HG03196 (cell line): ENCODE results near the gene PTGER3.

ENCODE experiments used
- ATAC-seq: cut with Tn5 transposase; IDR thresholded peaks from one replicate; pipeline ENCODE4 v1.9.1; 2021; ENCODE audit not compliant: unreplicated experiment

The PTGER3 gene

DNA sequence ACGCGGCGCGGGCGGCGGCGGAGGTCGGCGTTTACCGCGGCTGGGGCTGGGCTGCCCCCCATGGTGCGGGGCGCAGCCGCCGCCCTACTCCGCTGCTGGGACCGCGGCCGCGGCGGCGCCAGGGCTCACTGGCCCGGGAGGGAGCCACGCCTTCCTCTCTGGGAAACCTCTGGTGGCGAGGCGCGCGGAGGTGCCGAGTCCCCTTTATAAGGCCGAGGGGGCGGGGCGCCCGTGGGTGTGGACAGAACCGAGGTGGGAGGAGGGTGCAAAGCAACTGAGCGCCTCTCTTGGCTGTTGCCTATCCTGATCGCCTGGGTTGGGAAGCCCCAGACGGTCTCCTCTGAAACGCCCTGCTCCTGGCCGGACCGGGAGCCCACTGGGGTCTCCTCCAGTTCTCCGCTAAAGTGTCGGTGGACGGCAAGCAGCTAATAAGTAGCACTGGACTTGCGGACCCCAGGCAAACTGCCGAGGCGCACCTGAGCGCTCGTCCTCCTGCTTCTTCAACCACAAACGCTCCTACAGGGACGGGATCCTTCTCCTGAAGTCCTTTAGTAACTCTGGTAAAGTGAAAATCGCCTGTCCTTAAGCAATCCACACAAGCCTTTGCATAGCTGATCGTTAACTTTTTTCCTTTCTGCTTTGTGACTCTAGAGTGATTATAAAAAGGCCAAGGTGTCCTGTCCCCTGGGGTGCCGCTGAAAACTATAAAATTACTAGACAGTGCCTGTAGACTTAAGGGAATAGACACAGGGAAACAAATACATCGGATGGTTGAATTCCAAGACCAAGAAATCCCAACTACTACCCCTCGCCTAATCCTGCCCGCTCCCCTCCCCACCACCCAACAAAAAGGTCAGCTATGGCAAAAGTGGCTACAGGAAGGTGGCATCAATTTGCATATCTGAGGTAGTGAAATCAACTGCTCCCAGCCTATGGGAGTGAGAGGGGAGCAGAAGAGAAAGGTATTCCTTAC lies at the start of gene PTGER3:
Gene PTGER3, minus strand, starts transcription at position 182 of the 973 bp plus-strand sequence. CDS start 239 bp downstream, outside the sequence.
- no peak for ATAC-seq

DNA sequence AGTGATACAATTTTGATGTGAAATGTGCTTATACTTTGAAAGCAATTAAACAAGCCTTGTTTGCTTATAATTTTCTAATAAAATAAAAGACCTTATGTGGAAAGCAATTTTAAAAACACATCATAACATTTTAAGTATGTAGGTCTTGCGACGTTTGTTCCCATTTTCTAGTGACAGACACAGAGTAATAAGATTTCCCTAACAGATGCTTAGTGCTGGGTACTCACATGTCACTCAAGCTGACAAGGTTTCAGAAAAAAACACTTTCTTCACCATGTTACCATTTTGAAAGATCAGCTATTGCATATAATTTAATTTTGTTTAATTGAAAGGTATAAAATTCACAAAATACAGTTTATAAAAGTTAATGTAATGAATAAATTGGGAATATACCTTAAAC lies 47.3 kb upstream of the PTGER3 start:
- ATAC-seq: no peak

DNA sequence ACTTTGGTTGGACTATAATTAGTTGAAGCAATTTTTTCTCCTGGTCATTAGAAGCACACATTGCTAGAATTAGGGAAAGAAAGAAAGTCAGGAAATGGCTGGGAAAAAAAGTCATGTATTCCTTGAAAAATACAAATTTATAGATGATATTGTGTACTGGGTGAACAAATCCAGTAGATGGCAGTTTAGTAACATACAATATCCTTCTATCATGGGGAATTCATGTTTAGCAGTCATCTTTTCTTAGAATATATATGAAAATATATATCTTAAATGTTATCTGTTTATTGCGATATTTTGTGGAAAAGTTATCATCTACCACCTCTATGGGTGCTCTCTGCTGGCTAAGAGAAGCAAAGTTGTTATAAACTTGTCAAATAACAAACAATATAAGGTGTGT lies 46.3 kb upstream of the PTGER3 start:
- ATAC-seq: no peak

DNA sequence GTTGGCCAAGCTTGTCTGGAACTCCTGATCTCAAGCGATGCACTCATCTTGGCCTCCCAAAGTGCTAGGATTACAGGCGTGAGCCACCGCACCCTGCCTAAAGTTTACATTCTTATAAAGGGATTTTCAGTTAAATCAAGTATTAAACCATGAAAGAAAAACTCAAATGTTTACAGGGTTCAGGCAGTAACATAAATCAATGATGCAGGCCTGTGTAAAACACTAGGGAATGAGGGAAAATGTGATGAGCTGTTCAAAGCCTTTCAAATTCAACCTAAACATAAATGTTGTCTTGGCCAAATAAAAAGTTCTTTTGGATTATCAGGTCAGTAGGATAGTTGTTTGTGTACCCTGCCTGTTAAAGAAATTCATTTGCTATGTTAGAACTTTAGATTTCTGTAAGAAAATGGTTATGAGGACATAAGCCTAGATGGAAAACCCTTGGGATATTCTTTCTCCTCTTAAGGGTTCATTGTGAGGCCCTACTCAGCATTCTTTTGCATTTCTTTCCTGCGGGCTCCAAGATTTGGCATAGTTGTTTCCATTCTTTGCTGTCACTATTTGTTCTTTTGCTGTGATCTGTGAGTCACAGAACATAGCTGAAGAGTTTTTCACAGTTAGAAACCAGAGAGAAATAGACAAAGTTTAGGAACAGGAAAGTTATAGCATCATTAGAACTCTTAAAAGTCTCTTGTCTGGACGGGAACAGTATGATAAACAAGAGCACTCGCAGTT lies 42.1 kb upstream of the PTGER3 start:
- no peak for ATAC-seq

DNA sequence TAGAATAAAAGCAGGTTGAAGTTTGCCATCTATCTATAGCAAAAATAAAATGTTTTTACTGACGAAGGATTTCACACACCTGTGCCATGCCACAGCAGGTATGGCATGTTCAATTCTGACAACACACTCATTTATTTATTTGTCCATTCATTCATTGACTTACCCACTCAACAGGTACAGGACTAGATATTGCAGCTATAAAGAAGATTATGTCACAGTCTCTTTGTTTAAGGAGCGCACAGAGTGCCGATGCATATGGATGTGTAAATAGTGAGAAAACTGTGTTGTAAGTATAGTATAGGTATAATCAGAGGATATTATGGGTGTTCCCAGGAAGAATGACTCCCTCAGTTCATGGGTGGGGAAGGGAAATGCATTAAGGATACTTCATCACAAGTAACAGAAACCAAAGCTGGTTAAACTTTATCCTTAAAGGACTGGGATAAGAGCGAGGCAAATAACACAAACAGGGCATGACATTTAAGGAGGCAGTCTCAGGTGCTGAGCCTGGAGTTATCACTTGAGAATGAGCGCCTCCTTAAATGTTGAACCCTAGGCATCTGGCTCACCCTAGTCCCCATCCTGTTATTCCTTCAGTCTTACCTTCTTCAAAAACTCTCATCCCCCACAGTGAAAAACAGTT lies 41.1 kb upstream of the PTGER3 start:
- ATAC-seq: no peak

DNA sequence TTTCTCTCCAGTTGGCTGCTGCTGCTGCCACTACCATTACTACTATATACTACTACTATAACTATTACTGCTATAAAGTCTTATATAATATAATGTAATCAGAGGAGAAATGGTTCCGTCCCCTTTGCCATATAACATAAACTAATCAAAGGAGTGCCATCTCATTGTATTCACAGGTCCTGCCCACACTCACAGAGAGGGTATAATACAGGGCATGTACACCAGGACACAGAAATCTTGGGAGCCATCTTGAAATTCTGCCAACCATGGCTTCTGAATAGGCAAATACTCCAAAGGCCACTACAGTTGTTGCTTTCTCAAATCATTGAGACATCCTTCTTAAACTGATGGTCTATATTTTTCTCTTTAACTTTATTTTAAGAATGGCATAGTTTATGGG lies 40.1 kb upstream of the PTGER3 start:
- no peak for ATAC-seq

DNA sequence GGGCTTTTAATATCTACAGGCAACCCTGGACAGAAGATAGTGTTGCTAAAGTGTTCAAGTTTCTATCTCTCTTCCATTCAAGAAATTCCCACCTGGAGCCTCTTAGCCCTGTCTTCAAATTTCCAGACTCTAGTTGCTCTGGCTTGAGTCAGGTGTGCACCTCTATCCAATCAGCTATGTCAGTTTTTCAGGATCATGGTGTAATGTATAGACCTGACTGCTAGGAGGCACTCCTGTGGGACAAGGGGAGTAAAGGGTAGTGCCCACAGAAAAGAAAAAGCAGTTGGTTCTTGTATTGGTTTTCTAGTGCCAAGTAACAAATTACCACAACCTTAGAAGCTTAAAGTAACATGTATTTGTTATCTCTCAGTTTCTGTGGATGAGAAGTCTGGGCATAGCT lies 39.4 kb upstream of the PTGER3 start:
- ATAC-seq: no peak

DNA sequence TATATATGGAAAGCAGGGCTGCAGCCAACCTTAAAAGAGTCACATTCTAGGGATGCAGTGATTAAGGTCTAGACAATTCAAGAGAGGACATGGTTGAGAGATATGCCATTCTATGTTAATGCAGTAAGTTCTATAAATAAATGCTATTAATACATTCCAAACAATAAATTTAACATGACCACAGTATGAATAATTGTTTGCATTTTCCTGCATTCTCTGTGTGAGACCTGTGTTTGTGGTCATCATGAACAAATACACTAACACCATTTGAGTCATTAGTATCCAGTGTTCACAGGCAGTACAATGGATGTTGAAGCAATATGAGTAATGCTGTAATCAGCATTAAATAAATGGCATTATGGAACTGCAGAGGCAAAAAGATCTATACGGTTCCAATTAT lies 38.7 kb upstream of the PTGER3 start:
- no peak for ATAC-seq

DNA sequence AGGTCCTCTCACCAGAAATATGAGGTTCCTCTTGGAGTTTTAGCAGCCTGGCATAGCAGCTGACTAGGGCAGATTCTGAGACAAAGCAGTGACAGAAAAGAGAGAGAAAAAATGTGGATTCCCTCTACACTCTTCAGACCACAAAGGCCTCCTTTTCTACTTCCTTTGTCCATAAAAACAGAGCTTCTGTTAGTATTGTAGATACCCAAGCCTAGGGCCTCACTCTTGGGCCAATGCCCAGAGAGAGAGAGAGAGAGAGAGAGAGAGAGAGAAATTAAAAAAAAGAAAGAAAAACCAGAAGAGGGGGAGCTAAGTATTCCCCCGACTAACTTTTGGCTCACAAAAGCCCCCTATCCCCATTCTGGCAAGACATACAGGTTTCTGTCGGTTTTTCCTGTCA lies 35.7 kb upstream of the PTGER3 start:
- no peak for ATAC-seq

DNA sequence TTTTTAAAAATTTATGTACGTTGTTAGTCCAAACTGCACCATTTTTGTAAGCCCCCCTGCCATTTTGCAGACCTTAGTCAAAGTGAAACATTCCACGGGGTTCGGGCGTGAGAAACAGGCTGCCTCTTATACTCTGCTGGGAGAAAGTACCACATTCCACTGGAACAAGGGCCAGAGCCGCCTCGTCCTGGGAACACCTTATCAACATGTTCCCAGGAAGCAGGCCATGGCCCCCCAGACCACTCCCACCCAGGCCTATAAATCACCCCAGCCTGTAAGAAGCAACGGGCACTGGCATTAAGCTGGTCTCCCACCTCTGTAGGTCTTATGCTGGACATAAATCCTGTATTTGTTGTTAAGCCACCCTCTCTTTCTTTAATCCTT lies 34.1 kb upstream of the PTGER3 start:
- ATAC-seq: no peak

DNA sequence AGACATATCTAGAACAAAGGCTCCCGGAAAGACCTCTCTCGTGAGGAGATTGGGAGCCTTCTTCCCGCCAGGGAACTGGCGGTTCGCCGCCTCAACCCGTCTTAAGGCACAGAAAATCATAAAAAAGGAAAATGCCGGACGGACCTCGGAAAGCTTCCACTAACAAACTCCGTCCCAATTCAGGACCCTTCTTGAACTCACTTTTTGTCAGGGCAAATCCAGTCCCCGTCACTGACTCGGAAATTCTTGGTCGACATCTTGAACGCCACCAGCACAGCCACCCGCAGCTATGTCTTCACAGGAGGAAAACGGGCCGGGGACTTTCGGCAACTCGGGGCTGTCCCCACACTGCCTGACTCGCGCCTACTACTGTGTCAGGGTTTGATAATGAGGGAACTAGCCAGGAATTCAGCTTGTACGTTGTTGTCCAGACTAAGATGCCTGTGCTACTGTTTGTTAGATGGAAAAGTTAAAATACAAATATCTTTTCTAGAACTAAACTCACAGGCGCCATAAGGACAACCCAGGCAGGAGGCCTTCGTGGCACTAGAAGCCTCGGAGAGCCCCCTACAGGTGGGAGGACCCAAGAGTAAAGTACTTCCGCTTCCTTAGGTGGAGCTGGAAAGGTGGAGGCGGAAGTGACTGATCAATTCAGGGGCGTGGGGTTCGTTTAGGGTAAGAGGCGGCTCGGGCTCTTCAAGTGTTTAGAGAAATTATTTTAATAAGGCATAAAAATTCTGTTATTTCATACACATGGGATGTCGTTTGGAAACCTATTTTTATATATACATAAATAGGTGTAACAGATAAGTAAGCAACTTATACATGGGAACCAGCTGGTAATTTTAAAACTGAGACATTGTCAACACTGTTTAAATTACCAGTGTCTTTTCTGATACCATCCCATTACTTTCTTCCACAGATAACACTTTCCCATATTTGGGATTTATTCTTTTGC lies 33.4 kb upstream of the PTGER3 start, which contains the start of gene ZRANB2:
Gene ZRANB2, minus strand, starts transcription at position 297 of the 958 bp plus-strand sequence. Its CDS starts 40 bp downstream, at position 257.
- peak; percentile 100 for ATAC-seq

DNA sequence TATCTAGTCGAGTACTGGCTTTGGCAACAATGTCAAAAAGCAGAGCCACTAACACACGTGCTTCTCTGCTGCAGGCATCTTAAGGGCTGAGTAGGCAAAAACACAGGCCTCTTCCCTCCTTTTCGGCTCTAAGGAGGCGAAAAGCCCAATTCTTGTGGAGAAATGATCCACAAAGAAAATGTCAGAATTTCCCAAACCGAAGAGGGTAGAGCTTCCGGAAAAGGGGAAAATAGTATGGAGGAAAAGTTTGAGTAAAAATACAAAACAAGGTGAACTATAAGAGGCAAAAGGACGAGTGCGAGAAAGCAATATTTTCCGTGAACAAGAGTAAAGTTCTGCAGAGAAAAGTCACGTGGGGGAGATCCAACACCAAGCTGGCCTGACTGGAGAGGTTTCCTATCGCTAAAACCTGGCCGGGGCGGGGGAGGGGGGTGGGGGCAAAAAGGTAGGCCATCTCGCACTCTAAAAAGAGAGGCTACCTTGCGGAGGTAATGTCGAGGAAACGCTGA lies 32.7 kb upstream of the PTGER3 start:
- ATAC-seq: peak; percentile 7

DNA sequence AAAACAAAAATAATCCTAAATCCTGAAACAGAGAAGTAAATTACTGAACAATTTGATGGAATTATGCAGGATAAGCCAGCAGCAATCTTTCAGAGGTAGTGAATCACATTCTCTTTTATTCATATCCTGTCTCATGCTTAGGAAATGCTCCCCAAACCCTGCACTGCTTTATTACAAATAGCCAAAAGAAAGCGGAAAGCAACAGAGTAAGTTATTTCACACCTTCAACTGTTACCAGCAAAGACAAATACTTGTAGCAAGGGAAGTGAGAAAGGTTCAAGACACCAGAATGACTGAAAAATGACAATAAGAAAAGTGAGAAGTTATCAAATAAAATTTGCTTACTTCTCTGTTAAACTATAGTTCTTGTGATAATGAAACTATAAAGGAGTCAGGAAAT lies 27.1 kb upstream of the PTGER3 start:
- ATAC-seq: no peak

DNA sequence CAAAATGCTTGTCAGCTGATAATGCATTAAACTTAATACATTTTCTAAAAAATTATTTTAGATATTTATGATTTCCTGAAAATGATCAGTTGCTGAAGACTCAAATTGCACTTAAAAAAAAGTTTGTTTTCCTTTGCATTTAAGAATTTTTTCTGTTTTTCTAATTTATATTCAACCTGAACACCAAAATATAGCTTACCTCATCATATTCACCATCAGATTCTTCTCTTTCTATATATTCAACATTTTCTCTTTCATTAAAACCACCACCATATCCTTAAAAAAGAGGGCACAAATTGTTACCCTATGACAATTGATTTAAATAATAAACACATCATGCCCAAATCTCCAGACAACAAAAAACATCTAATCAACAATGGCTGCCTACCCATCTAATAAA lies 24.7 kb upstream of the PTGER3 start:
- no peak for ATAC-seq

DNA sequence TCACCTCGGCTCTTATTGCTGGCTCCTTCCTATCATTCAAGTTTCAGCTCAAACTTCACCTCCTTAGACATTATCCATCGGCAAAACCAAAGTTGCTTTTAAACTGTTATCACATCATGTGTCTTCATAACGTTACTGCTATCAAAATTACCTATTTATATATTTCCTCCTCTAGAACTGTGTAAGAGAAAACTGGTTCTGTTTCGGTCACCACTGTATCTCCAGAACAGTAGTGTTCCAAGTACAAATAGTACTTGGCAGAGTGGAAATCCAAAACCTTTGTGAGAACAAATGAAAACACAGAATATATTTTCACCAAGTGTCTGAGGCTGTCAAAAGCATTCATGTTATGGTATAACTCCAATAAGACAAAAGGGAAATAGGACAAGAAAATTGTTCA lies 24.1 kb upstream of the PTGER3 start:
- ATAC-seq: no peak

DNA sequence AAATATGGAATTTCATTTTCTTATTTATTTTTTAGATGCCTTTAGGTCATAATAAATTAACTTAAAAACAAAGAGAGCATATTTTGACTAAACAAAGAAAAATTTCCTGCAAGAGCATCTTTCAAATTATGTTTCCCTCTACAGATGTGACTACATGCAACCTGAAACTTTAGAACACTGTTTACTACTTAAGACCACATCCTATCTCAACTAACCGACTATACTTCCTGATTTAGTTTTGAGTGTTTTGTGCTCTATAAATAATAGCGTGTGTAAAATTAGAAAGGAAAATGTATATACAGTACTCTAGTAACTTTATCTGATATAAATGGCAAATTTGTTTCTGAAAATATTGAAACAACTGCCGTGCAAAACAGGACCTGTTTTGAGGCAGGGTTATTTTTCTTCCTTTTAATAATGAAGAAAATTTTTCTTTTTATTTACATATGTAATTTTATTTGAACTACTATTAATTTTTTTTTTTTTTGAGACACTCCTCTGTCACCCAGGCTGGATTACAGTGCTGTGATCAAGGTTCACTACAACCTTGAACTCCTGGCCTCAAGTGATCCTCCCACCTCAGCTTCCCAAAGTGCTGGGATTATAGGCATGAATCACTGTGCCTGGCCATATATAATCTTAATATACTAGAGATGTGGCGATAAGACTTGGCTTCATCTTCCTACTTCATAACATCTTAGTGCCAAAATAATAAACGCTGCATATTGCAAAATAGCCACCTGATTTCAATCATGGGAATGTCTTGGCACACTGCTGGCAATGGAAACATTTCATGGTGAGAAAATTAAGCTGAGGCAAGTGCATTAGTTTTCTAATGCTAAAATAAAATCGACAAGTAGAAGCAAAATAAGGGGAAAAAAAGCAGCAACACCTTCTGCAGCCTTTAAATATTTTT lies 21.0 kb upstream of the PTGER3 start:
- ATAC-seq: peak; percentile 87

DNA sequence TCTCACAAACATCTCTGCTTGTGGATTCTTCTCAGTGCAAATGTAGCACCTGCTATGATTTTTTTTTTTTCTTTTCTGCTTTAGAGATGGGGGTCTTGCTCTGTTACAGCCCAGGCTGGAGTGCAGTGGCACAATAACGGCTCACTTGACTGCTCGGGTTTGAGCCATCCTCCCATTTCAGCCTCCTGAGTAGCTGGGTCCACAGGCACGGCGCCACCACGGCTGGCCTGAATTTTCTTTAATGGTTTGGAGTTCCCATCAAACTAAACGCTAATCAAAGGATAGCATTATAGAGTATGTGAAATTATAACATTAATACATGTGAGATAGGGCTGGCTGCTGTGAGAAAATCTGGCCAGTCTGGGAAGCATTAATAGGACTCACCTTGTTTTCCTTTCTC lies 7.2 kb upstream of the PTGER3 start:
- no peak for ATAC-seq

DNA sequence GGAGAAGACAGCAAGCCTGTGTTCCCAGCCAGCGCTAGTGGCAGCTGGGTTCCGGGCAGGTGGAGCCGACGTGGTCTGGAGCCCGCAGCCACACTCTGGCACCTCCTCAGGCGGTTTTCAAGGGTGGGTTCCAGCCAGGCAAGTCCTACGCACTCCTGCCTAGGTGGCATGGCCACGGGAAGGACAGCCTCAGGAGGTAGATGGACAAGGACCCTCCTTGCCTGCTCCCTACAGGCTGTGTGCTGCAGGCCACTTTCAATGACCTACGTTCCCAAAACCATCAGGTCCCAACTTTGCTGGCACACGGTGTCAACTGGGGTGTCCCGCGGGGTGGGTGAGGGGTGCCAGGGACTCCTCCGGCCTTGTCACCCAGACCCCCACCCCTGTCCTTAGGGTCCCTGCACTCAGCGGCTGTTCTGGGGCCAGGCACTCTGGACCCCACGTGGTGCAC lies 6.7 kb upstream of the PTGER3 start:
- ATAC-seq: no peak

DNA sequence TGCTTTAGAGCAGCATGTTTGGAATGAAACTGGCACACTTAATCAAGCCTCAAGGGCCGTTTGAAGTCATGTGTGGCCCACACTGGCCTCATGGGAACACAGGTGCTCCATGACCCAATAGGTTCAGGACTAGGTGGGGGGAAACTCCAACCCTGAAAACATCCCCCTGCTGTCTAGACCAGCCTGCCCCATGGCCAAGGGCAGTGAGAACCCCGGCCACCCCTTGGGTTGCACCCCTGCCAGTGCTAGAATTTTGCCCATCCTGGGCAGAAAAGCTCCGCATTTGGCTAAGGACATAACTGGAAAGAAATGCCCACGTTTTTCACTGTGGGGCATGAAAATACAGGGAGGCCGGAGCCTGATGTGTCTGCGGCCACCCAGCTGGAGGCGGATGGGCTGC lies 6.1 kb upstream of the PTGER3 start:
- no peak for ATAC-seq
